Transverse colon (tissue), 4 donors: ENCODE data around the gene CES2. TPM values are rescaled to one million over a fixed set of nuclear protein-coding genes. Genes with fewer than 3 reads are reported as not detected.
"Not testable (repeated sequence)": the region's sequence is repeated elsewhere in the genome, so short reads cannot be mapped to it uniquely, and the experiment has no call there.

Experiments
- DNase-seq: peaks from one replicate; pipeline ENCODE4 v3.0.0-alpha.2; 2019
- H3K27ac ChIP-seq, 4 donors: fragments of 200-600 bp; sonication (generic); 2 replicates each; pipeline ENCODE4 v1.5.1; 2016 to 2018; ENCODE audit warnings: inconsistent platforms in 4 of 4
- H3K27me3 ChIP-seq: fragments of 200-600 bp; sonication (generic); 2 replicates; pipeline ENCODE4 v1.5.1; 2017; ENCODE audit warnings: inconsistent platforms
- H3K36me3 ChIP-seq, 4 donors: fragments of 200-600 bp; sonication (generic); 2 replicates each; pipeline ENCODE4 v1.5.1; 2017 to 2019; ENCODE audit warnings: inconsistent platforms in 4 of 4
- H3K4me1 ChIP-seq, 4 donors: fragments of 200-600 bp; sonication (generic); 2 replicates each; pipeline ENCODE4 v1.5.1; 2017 to 2020; ENCODE audit warnings: inconsistent platforms in 4 of 4
- H3K4me3 ChIP-seq, 4 donors: fragments of 200-600 bp; sonication (generic); 1 replicate in 1 of 4; 2 replicates in 3 of 4; pipeline versions ENCODE4 v1.5.1 to v1.6.1; 2017 to 2019; ENCODE audit warnings: inconsistent platforms in 4 of 4
- H3K9me3 ChIP-seq, 2 donors: fragments of 200-600 bp; sonication (generic); 2 replicates each; pipeline ENCODE4 v1.5.1; 2017 to 2019; ENCODE audit warnings: inconsistent platforms in 2 of 2
- EP300 ChIP-seq: sonication (generic); formaldehyde crosslinking; IDR thresholded peaks from one replicate; pipeline ENCODE4 v1.6.1; 2017; ENCODE audit warnings: antibody characterized with exemption, low read depth
- POLR2A ChIP-seq: fragments of 450-650 bp; IDR thresholded peaks from one replicate; pipeline ENCODE4 v1.6.1; 2016; ENCODE audit warnings: antibody characterized with exemption, mild to moderate bottlenecking, moderate library complexity
- POLR2AphosphoS5 ChIP-seq, 3 donors: sonication (generic); formaldehyde crosslinking; IDR thresholded peaks; one replicate each; pipeline ENCODE4 v1.6.1; 2016; ENCODE audit warnings: antibody characterized with exemption in 3 of 3
- WGBS, 2 donors: methylation state at CpG; one replicate each; pipeline ENCODE4 v1.1.5; 2018; ENCODE audit warnings: low coverage in 1 of 2; 5-methylcytosine and 5-hydroxymethylcytosine counted together
- in situ Hi-C, 4 donors: fragments of 200-750 bp; cut with MboI; loops; one replicate each; pipeline versions ENCODE4 v1.15.0 to v1.15.1; 2017; ENCODE audit warnings: low sequenced_read_pairs in 3 of 4, low pct_ligation_motif_present in 1 of 4, low pct_unique_long_range_greater_than_20kb in 1 of 4
- intact Hi-C: fragments of 100-400 bp; cut with DNase I; formaldehyde crosslinking; loops from one replicate; pipeline ENCODE4 v1.15.1; 2023; ENCODE audit warnings: low total_unique reads
- total RNA-seq, 4 donors: library from RNA; depleted of rRNA; stranded (reverse); fragments of >200 nt; gene quantifications; one replicate each; pipeline ENCODE4 v1.1.0, GENCODE V29; 2016
- TF ChIP-seq, protein P1 (sequence below), 5 experiments: fragments of 200-600 bp in 3 of 5; fragments of 450-650 bp in 2 of 5; sonication (generic) in 3 of 5; IDR thresholded peaks; 1 replicate in 2 of 5; 2 replicates in 3 of 5; pipeline ENCODE4 v1.5.1; 2016 to 2017; ENCODE audit warnings: antibody characterized with exemption in 5 of 5, inconsistent platforms in 3 of 5, mild to moderate bottlenecking in 2 of 5, moderate library complexity in 1 of 5

CES2 gene
- total RNA-seq, 4 donors from 2014 or later, result 462 to 1,338 (median 921) TPM

DNA sequence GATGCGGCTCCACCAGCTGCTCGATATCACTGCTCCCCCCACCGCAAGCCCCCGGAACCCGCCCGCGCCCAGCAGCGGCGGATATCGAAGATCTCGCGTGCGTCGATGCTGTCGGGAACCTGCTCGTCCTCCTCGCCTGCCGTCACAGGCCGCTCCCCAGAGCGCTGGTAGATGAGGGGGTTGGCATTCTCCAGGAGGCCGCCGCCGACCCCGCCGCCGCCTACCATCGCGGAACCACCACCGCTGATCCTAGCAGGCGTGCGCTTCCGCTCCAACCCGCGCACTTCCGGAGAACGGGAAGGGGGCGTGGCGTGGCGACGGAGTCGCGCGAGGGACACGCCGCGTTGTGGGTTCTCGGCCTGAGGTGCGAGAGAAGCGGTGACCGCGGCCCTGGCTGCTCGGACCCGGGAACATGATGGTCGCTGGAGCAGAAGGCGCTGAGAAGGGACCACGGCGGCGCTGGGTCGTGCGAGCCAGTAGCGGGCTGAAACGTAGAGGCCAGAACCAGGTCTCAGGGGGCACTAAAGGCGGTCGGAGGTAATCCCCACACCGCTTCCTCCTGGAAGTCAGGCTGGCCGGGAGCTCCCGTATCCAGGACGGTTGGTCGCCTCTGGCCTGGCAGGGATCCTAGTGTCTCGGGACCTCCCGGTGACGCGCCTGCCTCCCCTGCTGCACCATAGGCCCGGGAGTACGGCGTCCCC is 1.0 kb upstream of the CES2 start, which contains the start of gene CIAO2B:
CIAO2B (minus strand) TSS at position 265 of the 701 bp plus-strand sequence; CDS start at position 227, 38 bp downstream.
- 0% methylated on average over 63 of the region's 76 CpGs; no CpG with 5 or more reads in 1 of the 2 donors for WGBS, 2 donors
- peaks cover 17 to 52% (median 43%) of the 10 kb centered on the region in 4 donors for H3K4me1 ChIP-seq
- H3K27me3 ChIP-seq, result no peaks in the 10 kb centered on the region
- TF ChIP-seq POLR2AphosphoS5 (IDR thresholded peaks at IDR 0.05), result peak; percentile 98 to 99 (median 99)
- TF ChIP-seq POLR2A, result peak; percentile 95
- TF ChIP-seq EP300, result no peak
- in situ Hi-C loops, result no loop called here
- H3K27ac ChIP-seq, result peak within 1 kb of the TSS; percentile 93 to 97 (median 96)
- peak; percentile 93 for DNase-seq
- H3K9me3 ChIP-seq, result no peaks in the 10 kb centered on the region
- no peaks in the 10 kb centered on the region for H3K36me3 ChIP-seq
- intact Hi-C loops, result no loop called here
- H3K4me3 ChIP-seq, result peak within 1 kb of the TSS; percentile 84 to 99 (median 91)

DNA sequence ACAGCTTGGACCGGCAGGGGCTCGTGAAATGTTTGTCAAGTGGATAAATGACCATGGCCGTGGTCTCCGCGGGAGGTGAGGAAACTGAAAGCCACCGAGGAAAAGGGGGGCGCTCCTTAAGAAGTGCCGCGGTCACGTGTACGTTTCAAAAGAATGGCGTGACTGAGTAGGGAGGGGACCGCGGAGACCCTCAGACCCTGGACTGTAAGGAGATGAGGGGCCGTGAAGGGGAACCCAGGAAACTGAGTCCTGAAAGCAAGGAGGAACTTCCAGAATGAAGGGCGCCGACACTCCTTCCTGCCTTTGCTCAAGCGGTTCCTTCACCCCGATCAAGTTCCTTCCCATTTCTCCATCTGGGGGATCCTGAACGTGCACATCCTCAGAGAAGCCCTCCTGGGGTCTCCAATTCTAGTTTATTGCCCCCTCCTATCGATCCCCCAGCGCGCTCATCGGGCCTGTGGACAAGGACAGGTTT is 440 bp upstream of the CES2 start:
- DNase-seq, H3K36me3 ChIP-seq, H3K27me3 ChIP-seq, in situ Hi-C loops, H3K9me3 ChIP-seq, intact Hi-C loops: not testable (repeated sequence)
- Histone ChIP-seq H3K4me1 (peaks cover 17 to 52% (median 43%) of the 10 kb centered on the region in 4 donors), H3K27ac (peak overlapping the region; percentile 93 to 97 (median 96)), H3K4me3 (peak overlapping the region; percentile 84 to 99 (median 91))
- WGBS, 2 donors, result 0 to 2% methylated on average over 2 to 23 of the region's 24 CpGs

DNA sequence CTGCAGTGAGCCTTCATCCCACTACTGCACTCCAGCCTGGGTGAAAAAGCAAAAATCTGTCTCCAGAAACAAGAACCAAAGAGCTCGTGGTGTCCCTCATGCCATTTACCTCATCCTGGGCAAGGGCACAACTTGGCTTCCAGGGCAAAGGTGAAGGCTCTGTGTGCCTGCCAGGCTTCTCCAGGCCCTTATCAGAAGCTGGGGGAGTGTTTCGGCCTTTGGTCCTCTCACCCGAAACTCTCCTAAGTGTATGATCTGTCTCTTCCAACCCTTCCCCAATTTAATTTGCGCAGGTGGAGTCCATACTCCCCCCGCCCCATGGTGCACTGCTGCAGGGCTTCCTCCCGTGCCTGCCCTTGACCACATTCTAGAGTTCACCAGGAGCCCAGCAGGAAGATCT is 1.1 kb downstream of the CES2 start:
- Histone ChIP-seq H3K4me1 (peaks cover 17 to 52% (median 43%) of the 10 kb centered on the region in 4 donors), H3K36me3 (peaks cover 0 to 13% (median 6%) of the 10 kb centered on the region in 4 donors), H3K27ac (peak overlapping the region; percentile 93 to 97 (median 96)), H3K4me3 (peak overlapping the region in 3 of 4 donors; percentile 84 to 99 (median 94)), H3K9me3 (no peaks in the 10 kb centered on the region), H3K27me3 (no peaks in the 10 kb centered on the region)
- intact Hi-C loops, result no loop called here
- in situ Hi-C loops, result no loop called here
- TF ChIP-seq POLR2A (peak; percentile 13), EP300 (no peak), POLR2AphosphoS5 (IDR thresholded peaks at IDR 0.05) (peak in 2 of 3 donors; percentile 13 to 41)
- TF ChIP-seq, protein P1, sequence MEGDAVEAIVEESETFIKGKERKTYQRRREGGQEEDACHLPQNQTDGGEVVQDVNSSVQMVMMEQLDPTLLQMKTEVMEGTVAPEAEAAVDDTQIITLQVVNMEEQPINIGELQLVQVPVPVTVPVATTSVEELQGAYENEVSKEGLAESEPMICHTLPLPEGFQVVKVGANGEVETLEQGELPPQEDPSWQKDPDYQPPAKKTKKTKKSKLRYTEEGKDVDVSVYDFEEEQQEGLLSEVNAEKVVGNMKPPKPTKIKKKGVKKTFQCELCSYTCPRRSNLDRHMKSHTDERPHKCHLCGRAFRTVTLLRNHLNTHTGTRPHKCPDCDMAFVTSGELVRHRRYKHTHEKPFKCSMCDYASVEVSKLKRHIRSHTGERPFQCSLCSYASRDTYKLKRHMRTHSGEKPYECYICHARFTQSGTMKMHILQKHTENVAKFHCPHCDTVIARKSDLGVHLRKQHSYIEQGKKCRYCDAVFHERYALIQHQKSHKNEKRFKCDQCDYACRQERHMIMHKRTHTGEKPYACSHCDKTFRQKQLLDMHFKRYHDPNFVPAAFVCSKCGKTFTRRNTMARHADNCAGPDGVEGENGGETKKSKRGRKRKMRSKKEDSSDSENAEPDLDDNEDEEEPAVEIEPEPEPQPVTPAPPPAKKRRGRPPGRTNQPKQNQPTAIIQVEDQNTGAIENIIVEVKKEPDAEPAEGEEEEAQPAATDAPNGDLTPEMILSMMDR (IDR thresholded peaks at IDR 0.05), result no peak
- WGBS, 2 donors, result 55% methylated on average over 6 of the region's 6 CpGs; no CpG with 5 or more reads in 1 of the 2 donors
- DNase-seq, result peak; percentile 51

DNA sequence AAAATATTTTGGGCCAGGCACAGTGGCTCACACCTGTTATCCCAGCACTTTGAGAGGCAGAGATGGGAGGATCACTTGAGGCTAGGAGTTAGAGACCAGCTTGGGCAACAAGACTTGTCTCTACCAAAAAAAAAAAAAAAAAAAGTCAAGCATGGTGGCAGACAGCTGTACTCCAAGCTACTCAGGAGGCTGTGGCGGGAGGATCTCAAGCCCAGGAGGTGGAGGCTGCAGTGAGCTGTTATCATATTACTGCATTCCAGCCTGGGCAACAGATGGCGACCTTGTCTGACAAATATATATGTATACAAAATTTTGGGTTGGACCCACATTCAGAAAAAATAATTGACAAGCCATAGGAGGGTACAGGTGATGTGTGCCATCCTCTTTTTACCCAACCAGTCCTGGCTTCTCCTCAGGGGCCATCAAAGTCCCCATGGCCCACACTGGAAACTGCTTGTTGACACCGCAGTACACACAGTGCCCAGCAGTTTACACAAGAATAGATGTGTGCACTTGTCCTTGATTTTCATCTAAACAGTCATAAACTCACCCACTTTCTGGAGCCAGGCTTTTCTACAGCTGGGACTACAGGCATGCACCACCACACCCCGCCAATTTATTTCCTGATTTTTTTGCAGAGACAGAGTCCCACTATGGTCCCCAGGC is 1.7 kb downstream of the CES2 start:
- DNase-seq, result no peak
- Histone ChIP-seq H3K9me3 (no peaks in the 10 kb centered on the region), H3K4me3 (peak overlapping the region in 1 of 4 donors; percentile 94), H3K27me3 (no peaks in the 10 kb centered on the region), H3K27ac (peak overlapping the region; percentile 93 to 97 (median 96)), H3K36me3 (peaks cover 0 to 18% (median 9%) of the 10 kb centered on the region in 4 donors), H3K4me1 (peaks cover 17 to 52% (median 43%) of the 10 kb centered on the region in 4 donors)
- intact Hi-C loops (no loop called here), in situ Hi-C loops (no loop called here)
- 17 to 74% methylated on average over 1 to 4 of the region's 4 CpGs for WGBS, 2 donors
- TF ChIP-seq EP300 (no peak), POLR2A (no peak)
- TF ChIP-seq, protein P1 (IDR thresholded peaks at IDR 0.05), result peak in 2 of 5 experiments; percentile 15 to 31
